Measurements from ENCODE around the gene RIT2.

GRCh38 chr18:42893977-42894376, 221.5 kb downstream of the RIT2 start:
- TF ChIP-seq CTCF (IDR thresholded peaks at IDR 0.05; ENCODE audit: low read length) (no peak), EZH2 (optimal IDR thresholded peaks at IDR 0.05; ENCODE audit: low read depth, low read length) (no peak), EZH2phosphoT487 (IDR thresholded peaks at IDR 0.05; ENCODE audit: low read length) (no peak)
